Activated naive CD8-positive, alpha-beta T cell treated with anti-CD3 and anti-CD28 coated beads, Interleukin-2, amount 50 U/mL, for 24 hours (primary cell): ENCODE data around the gene PACS2.
A peak's percentile ranks its signal among the peaks of the same experiment; 100 is the strongest.
"Not testable (repeated sequence)": the region's sequence is repeated elsewhere in the genome, so short reads cannot be mapped to it uniquely, and the experiment has no call there.

Experiments
- ATAC-seq: fragments of 150-1000 bp; cut with Tn5 transposase; one replicate; pipeline ENCODE4 v1.10.0; 2021
- DNase-seq: peaks from one replicate; pipeline ENCODE4 v3.0.0; 2021
- H3K27ac Mint-ChIP-seq: one replicate; pipeline ENCODE4 v1.8.0; 2021; ENCODE audit warnings: mild to moderate bottlenecking, mixed read lengths
- H3K27me3 Mint-ChIP-seq: one replicate; pipeline ENCODE4 v1.8.0; 2021; ENCODE audit warnings: mixed read lengths
- H3K36me3 Mint-ChIP-seq: one replicate; pipeline ENCODE4 v1.8.0; 2021; ENCODE audit warnings: low read depth, mixed read lengths
- H3K4me1 Mint-ChIP-seq: one replicate; pipeline ENCODE4 v1.8.0; 2021; ENCODE audit warnings: mixed read lengths
- H3K4me3 Mint-ChIP-seq: one replicate; pipeline ENCODE4 v1.8.0; 2021; ENCODE audit warnings: mild to moderate bottlenecking, moderate library complexity, mixed read lengths
- H3K9me3 Mint-ChIP-seq: one replicate; pipeline ENCODE4 v1.8.0; 2021; ENCODE audit warnings: mixed read lengths

PACS2 gene

GRCh38 chr14:105314287-105315200 lies at the start of gene PACS2:
Gene PACS2, plus strand, starts transcription at chr14:105314748. Its CDS starts 171 bp downstream, at chr14:105314919.
- ATAC-seq: peak; percentile 65
- Mint-ChIP-seq H3K27me3 (no peaks in the 10 kb centered on the region), H3K4me1 (peaks cover 37% of the 10 kb centered on the region), H3K9me3 (no peaks in the 10 kb centered on the region), H3K36me3 (no peaks in the 10 kb centered on the region), H3K4me3 (peak within 1 kb of the TSS; percentile 80), H3K27ac (peak within 1 kb of the TSS; percentile 67)
- DNase-seq: peak; percentile 77

- ATAC-seq: no peak
- Mint-ChIP-seq H3K27me3 (no peaks in the 10 kb centered on the region), H3K9me3 (no peaks in the 10 kb centered on the region), H3K4me3 (no peak overlapping the region), H3K27ac (no peak overlapping the region), H3K36me3 (peaks cover 6% of the 10 kb centered on the region), H3K4me1 (no peaks in the 10 kb centered on the region)
- no peak for DNase-seq
These were observed 46.6 kb upstream of the PACS2 start for GRCh38 chr14:105267820-105268548.

- no peaks in the 10 kb centered on the region for H3K4me1 Mint-ChIP-seq
- peaks cover 5% of the 10 kb centered on the region for H3K36me3 Mint-ChIP-seq
- ATAC-seq (no peak), DNase-seq (no peak)
- H3K9me3 Mint-ChIP-seq: no peaks in the 10 kb centered on the region
- no peak overlapping the region for H3K4me3 Mint-ChIP-seq
- no peak overlapping the region for H3K27ac Mint-ChIP-seq
- H3K27me3 Mint-ChIP-seq: no peaks in the 10 kb centered on the region
These were observed 45.7 kb upstream of the PACS2 start for GRCh38 chr14:105268736-105269354.

- Mint-ChIP-seq H3K4me3 (no peak overlapping the region), H3K27me3 (no peaks in the 10 kb centered on the region), H3K27ac (no peak overlapping the region), H3K9me3 (no peaks in the 10 kb centered on the region), H3K36me3 (peaks cover 2% of the 10 kb centered on the region), H3K4me1 (no peaks in the 10 kb centered on the region)
- DNase-seq (no peak), ATAC-seq (no peak)
These were observed 45.1 kb upstream of the PACS2 start for GRCh38 chr14:105269405-105269804.

- Mint-ChIP-seq H3K36me3 (no peaks in the 10 kb centered on the region), H3K27ac (no peak overlapping the region), H3K9me3 (no peaks in the 10 kb centered on the region), H3K27me3 (no peaks in the 10 kb centered on the region), H3K4me3 (no peak overlapping the region), H3K4me1 (no peaks in the 10 kb centered on the region)
- no peak for ATAC-seq
- DNase-seq: no peak
These were observed 43.2 kb upstream of the PACS2 start for GRCh38 chr14:105271224-105271890.

GRCh38 chr14:105272623-105273022 lies 41.9 kb upstream of the PACS2 start:
- H3K27me3 Mint-ChIP-seq: no peaks in the 10 kb centered on the region
- no peak for ATAC-seq
- H3K4me1 Mint-ChIP-seq: no peaks in the 10 kb centered on the region
- no peak overlapping the region for H3K4me3 Mint-ChIP-seq
- H3K9me3 Mint-ChIP-seq: no peaks in the 10 kb centered on the region
- no peaks in the 10 kb centered on the region for H3K36me3 Mint-ChIP-seq
- DNase-seq: no peak
- H3K27ac Mint-ChIP-seq: no peak overlapping the region

GRCh38 chr14:105273062-105273461 lies 41.5 kb upstream of the PACS2 start:
- H3K27me3 Mint-ChIP-seq: no peaks in the 10 kb centered on the region
- H3K9me3 Mint-ChIP-seq: no peaks in the 10 kb centered on the region
- ATAC-seq: no peak
- no peak overlapping the region for H3K4me3 Mint-ChIP-seq
- H3K4me1 Mint-ChIP-seq: no peaks in the 10 kb centered on the region
- H3K36me3 Mint-ChIP-seq: no peaks in the 10 kb centered on the region
- no peak for DNase-seq
- H3K27ac Mint-ChIP-seq: no peak overlapping the region

- H3K36me3 Mint-ChIP-seq: no peaks in the 10 kb centered on the region
- no peak overlapping the region for H3K27ac Mint-ChIP-seq
- H3K4me3 Mint-ChIP-seq: no peak overlapping the region
- no peaks in the 10 kb centered on the region for H3K4me1 Mint-ChIP-seq
- DNase-seq: no peak
- no peaks in the 10 kb centered on the region for H3K27me3 Mint-ChIP-seq
- no peak for ATAC-seq
- H3K9me3 Mint-ChIP-seq: no peaks in the 10 kb centered on the region
These were observed 39.9 kb upstream of the PACS2 start for GRCh38 chr14:105274637-105275036.

- Mint-ChIP-seq H3K27me3 (no peaks in the 10 kb centered on the region), H3K9me3 (no peaks in the 10 kb centered on the region), H3K27ac (no peak overlapping the region), H3K4me1 (no peaks in the 10 kb centered on the region), H3K4me3 (no peak overlapping the region), H3K36me3 (no peaks in the 10 kb centered on the region)
- no peak for DNase-seq
- no peak for ATAC-seq
These were observed 39.1 kb upstream of the PACS2 start for GRCh38 chr14:105275267-105275946.

- not testable (repeated sequence) for H3K9me3 Mint-ChIP-seq, DNase-seq, H3K4me3 Mint-ChIP-seq, ATAC-seq, H3K36me3 Mint-ChIP-seq, H3K4me1 Mint-ChIP-seq, H3K27ac Mint-ChIP-seq, H3K27me3 Mint-ChIP-seq
These were observed 37.1 kb upstream of the PACS2 start for GRCh38 chr14:105277448-105277847.

GRCh38 chr14:105279642-105280361 lies 34.7 kb upstream of the PACS2 start:
- H3K9me3 Mint-ChIP-seq: no peaks in the 10 kb centered on the region
- H3K36me3 Mint-ChIP-seq: no peaks in the 10 kb centered on the region
- H3K4me1 Mint-ChIP-seq: peaks cover 17% of the 10 kb centered on the region
- H3K4me3 Mint-ChIP-seq: no peak overlapping the region
- ATAC-seq: no peak
- H3K27ac Mint-ChIP-seq: no peak overlapping the region
- H3K27me3 Mint-ChIP-seq: no peaks in the 10 kb centered on the region
- DNase-seq: no peak

GRCh38 chr14:105280525-105280924 lies 34.0 kb upstream of the PACS2 start:
- H3K9me3 Mint-ChIP-seq: no peaks in the 10 kb centered on the region
- no peak overlapping the region for H3K4me3 Mint-ChIP-seq
- H3K36me3 Mint-ChIP-seq: no peaks in the 10 kb centered on the region
- DNase-seq (no peak), ATAC-seq (no peak)
- peaks cover 17% of the 10 kb centered on the region for H3K4me1 Mint-ChIP-seq
- no peak overlapping the region for H3K27ac Mint-ChIP-seq
- H3K27me3 Mint-ChIP-seq: no peaks in the 10 kb centered on the region

GRCh38 chr14:105281371-105282097 lies 33.0 kb upstream of the PACS2 start:
- Mint-ChIP-seq H3K4me1 (peaks cover 17% of the 10 kb centered on the region), H3K27me3 (no peaks in the 10 kb centered on the region), H3K4me3 (no peak overlapping the region), H3K27ac (no peak overlapping the region), H3K9me3 (no peaks in the 10 kb centered on the region), H3K36me3 (no peaks in the 10 kb centered on the region)
- no peak for DNase-seq
- ATAC-seq: no peak
